H9 (cell line): Measurements from ENCODE around the gene SOCS3. TPM values are rescaled to one million over a fixed set of nuclear protein-coding genes. Genes with fewer than 3 reads are reported as not detected.
A peak's percentile ranks its signal among the peaks of the same experiment; 100 is the strongest.

Experiments used
- DNase-seq: peaks from one replicate; pipeline ENCODE4 v3.0.0-alpha.2; 2017
- H2AFZ ChIP-seq: one replicate; pipeline ENCODE4 v1.6.1; 2013; ENCODE audit warnings: mild to moderate bottlenecking, low read length, control low read depth, moderate library complexity
- H2AK5ac ChIP-seq: 2 replicates; pipeline ENCODE4 v1.6.1; 2013; ENCODE audit warnings: low read length, control low read depth, mixed read lengths; ENCODE audit not compliant: insufficient read length
- H2BK120ac ChIP-seq: one replicate; pipeline ENCODE4 v1.6.1; 2013; ENCODE audit warnings: low read depth, mild to moderate bottlenecking, low read length, control low read depth, inconsistent platforms; ENCODE audit not compliant: poor library complexity, severe bottlenecking
- H2BK12ac ChIP-seq: 2 replicates; pipeline ENCODE4 v1.6.1; 2013; ENCODE audit warnings: low read length, control low read depth, mixed read lengths, low read depth; ENCODE audit not compliant: insufficient read length
- H2BK15ac ChIP-seq: 2 replicates; pipeline ENCODE4 v1.6.1; 2013; ENCODE audit warnings: low read depth, low read length, control low read depth
- H2BK20ac ChIP-seq: one replicate; pipeline ENCODE4 v1.6.1; 2013; ENCODE audit warnings: low read depth, mild to moderate bottlenecking, low read length, control low read depth, inconsistent platforms; ENCODE audit not compliant: poor library complexity, severe bottlenecking
- H2BK5ac ChIP-seq: 2 replicates; pipeline ENCODE4 v1.6.1; 2013; ENCODE audit warnings: low read length, control low read depth, mixed read lengths; ENCODE audit not compliant: insufficient read length
- H3K14ac ChIP-seq: 2 replicates; pipeline ENCODE4 v1.6.1; 2013; ENCODE audit warnings: low read length, control low read depth; ENCODE audit not compliant: insufficient read depth
- H3K18ac ChIP-seq: 2 replicates; pipeline ENCODE4 v1.6.1; 2013; ENCODE audit warnings: low read depth, mild to moderate bottlenecking, mixed read lengths, low read length, control low read depth; ENCODE audit not compliant: insufficient read length
- H3K23ac ChIP-seq: 2 replicates; pipeline ENCODE4 v1.6.1; 2013; ENCODE audit warnings: low read length, control low read depth, mixed read lengths, low read depth; ENCODE audit not compliant: insufficient read length
- H3K23me2 ChIP-seq: 2 replicates; pipeline ENCODE4 v1.6.1; 2013; ENCODE audit warnings: low read depth, mild to moderate bottlenecking, mixed read lengths, low read length, control low read depth; ENCODE audit not compliant: insufficient read length, poor library complexity, severe bottlenecking
- H3K27ac ChIP-seq: 2 replicates; pipeline ENCODE4 v1.5.1; 2013; ENCODE audit warnings: low read length, control low read depth, mixed read lengths, low read depth; ENCODE audit not compliant: insufficient read length
- H3K27me3 ChIP-seq: 2 replicates; pipeline ENCODE4 v1.6.1; 2013; ENCODE audit warnings: low read length, control low read depth, inconsistent platforms; ENCODE audit not compliant: insufficient read depth
- H3K4ac ChIP-seq: 2 replicates; pipeline ENCODE4 v1.6.1; 2013; ENCODE audit warnings: low read depth, mild to moderate bottlenecking, control low read depth, inconsistent platforms, low read length, moderate library complexity
- H3K4me1 ChIP-seq: 2 replicates; pipeline ENCODE4 v1.6.1; 2013; ENCODE audit warnings: low read length, control low read depth, inconsistent platforms; ENCODE audit not compliant: insufficient read depth
- H3K4me2 ChIP-seq: 2 replicates; pipeline ENCODE4 v1.6.1; 2013; ENCODE audit warnings: low read length, control low read depth, mixed read lengths; ENCODE audit not compliant: insufficient read length, insufficient read depth
- H3K56ac ChIP-seq: 2 replicates; pipeline ENCODE4 v1.6.1; 2013; ENCODE audit warnings: low read depth, mild to moderate bottlenecking, mixed read lengths, low read length, control low read depth; ENCODE audit not compliant: insufficient read length
- H3K79me1 ChIP-seq: 2 replicates; pipeline ENCODE4 v1.6.1; 2013; ENCODE audit warnings: low read depth, mild to moderate bottlenecking, moderate library complexity, low read length, control low read depth, inconsistent platforms; ENCODE audit not compliant: insufficient read depth, poor library complexity, severe bottlenecking
- H3K79me2 ChIP-seq: 2 replicates; pipeline ENCODE4 v1.6.1; 2013; ENCODE audit warnings: low read length, control low read depth, inconsistent platforms; ENCODE audit not compliant: insufficient read depth
- H3K9ac ChIP-seq: 2 replicates; pipeline ENCODE4 v1.6.1; 2013; ENCODE audit warnings: low read length, control low read depth, mixed read lengths; ENCODE audit not compliant: insufficient read length; ENCODE audit errors: extremely low read depth
- H3K9me3 ChIP-seq: one replicate; pipeline ENCODE4 v1.6.1; 2013; ENCODE audit warnings: low read depth, low read length, inconsistent platforms; ENCODE audit not compliant: control insufficient read depth
- H3T11ph ChIP-seq: one replicate; pipeline ENCODE4 v1.6.1; 2013; ENCODE audit warnings: mild to moderate bottlenecking, low read length, control low read depth, inconsistent platforms
- H4K20me1 ChIP-seq: one replicate; pipeline ENCODE4 v1.6.1; 2013; ENCODE audit not compliant: control insufficient read depth, insufficient read length, insufficient read depth
- H4K5ac ChIP-seq: 2 replicates; pipeline ENCODE4 v1.6.1; 2013; ENCODE audit warnings: low read depth, mild to moderate bottlenecking, mixed read lengths, low read length, control low read depth; ENCODE audit not compliant: insufficient read length
- H4K8ac ChIP-seq: replicated peaks from 2 replicates; pipeline ENCODE4 v1.6.1; 2013; ENCODE audit warnings: low read length, control low read depth, mixed read lengths, low read depth; ENCODE audit not compliant: insufficient read length
- H4K91ac ChIP-seq: 2 replicates; pipeline ENCODE4 v1.6.1; 2013; ENCODE audit warnings: low read depth, mild to moderate bottlenecking, moderate library complexity, mixed read lengths, low read length, control low read depth; ENCODE audit not compliant: insufficient read length
- H3K27ac Mint-ChIP-seq, 3 experiments: 2 replicates in 2 of 3; 3 replicates in 1 of 3; pipeline ENCODE4 v1.8.0; 2020 to 2021; ENCODE audit warnings: mixed read lengths in 3 of 3, mild to moderate bottlenecking in 1 of 3, moderate library complexity in 1 of 3
- H3K27me3 Mint-ChIP-seq: 2 replicates; pipeline ENCODE4 v1.8.0; 2021; ENCODE audit warnings: low read depth, mild to moderate bottlenecking, moderate library complexity, mixed read lengths
- H3K36me3 Mint-ChIP-seq, 3 experiments: 2 replicates in 2 of 3; 3 replicates in 1 of 3; pipeline ENCODE4 v1.8.0; 2020 to 2021; ENCODE audit warnings: low read depth in 3 of 3, mixed read lengths in 3 of 3; ENCODE audit not compliant: insufficient read depth in 1 of 3
- H3K4me1 Mint-ChIP-seq, 2 experiments: 2 replicates each; pipeline ENCODE4 v1.8.0; 2020; ENCODE audit warnings: mixed read lengths in 2 of 2
- H3K4me3 Mint-ChIP-seq, 2 experiments: 2 replicates in 1 of 2; 3 replicates in 1 of 2; pipeline ENCODE4 v1.8.0; 2020 to 2021; ENCODE audit warnings: mild to moderate bottlenecking in 2 of 2, mixed read lengths in 2 of 2, moderate library complexity in 1 of 2
- H3K9me3 Mint-ChIP-seq, 2 experiments: 2 replicates in 1 of 2; 3 replicates in 1 of 2; pipeline ENCODE4 v1.8.0; 2020; ENCODE audit warnings: mild to moderate bottlenecking in 2 of 2, mixed read lengths in 2 of 2, moderate library complexity in 1 of 2
- WGBS: extraction: QIAGEN DNeasy Blood & Tissue Kit; methylation state at CpG from one replicate; pipeline ENCODE4 v1.1.7; 2013; ENCODE audit warnings: missing lambda C conversion rate, low lambda C conversion rate, mixed read lengths; ENCODE audit not compliant: insufficient read length; ENCODE audit errors: extremely low coverage; 5-methylcytosine and 5-hydroxymethylcytosine counted together
- total RNA-seq: library from RNA; stranded (reverse); gene quantifications from 2 replicates; pipeline ENCODE4 v1.2.1, GENCODE V29; 2021
- TF ChIP-seq, protein P1 (sequence below): fragments of 200-600 bp; sonication (generic); conservative IDR thresholded peaks from 3 replicates; pipeline ENCODE4 v1.8.0; 2021; ENCODE audit warnings: antibody characterized with exemption, mild to moderate bottlenecking

SOCS3 gene
- total RNA-seq, 1 experiment from 2014 or later, result 9.5 TPM

DNA sequence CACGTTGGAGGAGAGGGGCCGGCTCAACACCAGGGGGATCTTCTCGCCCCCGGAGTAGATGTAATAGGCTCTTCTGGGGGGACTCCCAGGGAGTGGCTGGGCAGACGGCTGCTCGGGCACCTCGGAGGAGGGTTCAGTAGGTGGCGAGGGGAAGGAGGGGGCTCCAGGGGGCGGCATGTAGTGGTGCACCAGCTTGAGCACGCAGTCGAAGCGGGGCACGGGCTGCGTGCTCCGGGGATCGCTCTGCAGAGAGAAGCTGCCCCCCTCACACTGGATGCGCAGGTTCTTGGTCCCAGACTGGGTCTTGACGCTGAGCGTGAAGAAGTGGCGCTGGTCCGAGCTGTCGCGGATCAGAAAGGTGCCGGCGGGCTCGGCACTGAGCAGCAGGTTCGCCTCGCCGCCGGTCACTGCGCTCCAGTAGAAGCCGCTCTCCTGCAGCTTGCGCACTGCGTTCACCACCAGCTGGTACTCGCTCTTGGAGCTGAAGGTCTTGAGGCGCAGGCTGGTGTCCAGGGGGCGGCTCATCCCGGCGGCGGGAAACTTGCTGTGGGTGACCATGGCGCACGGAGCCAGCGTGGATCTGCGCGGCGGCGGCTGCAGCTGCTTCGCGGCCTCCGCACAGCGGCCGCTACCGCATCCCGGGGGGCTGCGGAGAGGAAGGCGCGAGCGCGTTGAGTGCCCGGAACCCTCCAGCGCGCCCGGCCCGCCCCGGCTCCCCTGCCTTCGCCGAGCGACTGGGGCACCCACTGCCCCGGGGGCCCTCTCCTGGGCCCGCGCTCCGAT, 1.1 kb downstream of the SOCS3 start:
- H3T11ph ChIP-seq, result no peak overlapping the region
- Mint-ChIP-seq H3K4me3 (peak overlapping the region; percentile 63 to 84), H3K27ac (no peak overlapping the region), H3K4me1 (peaks cover 59 to 69% of the 10 kb centered on the region in 2 experiments), H3K36me3 (peaks cover 14 to 21% (median 14%) of the 10 kb centered on the region in 3 experiments; a peak in 6 of 7 replicates), H3K27me3 (peaks cover 71% of the 10 kb centered on the region), H3K9me3 (peaks cover 0 to 4% of the 10 kb centered on the region in 2 experiments; a peak in 2 of 5 replicates)
- peak overlapping the region; percentile 72; the same call in 1 of the 2 replicates for H3K14ac ChIP-seq
- H3K4ac ChIP-seq, result no peak overlapping the region
- no peak overlapping the region for H4K91ac ChIP-seq
- H3K56ac ChIP-seq, result no peak overlapping the region
- peak; percentile 59 for DNase-seq
- H2BK120ac ChIP-seq, result no peak overlapping the region
- peak overlapping the region; percentile 42 for H3K4me2 ChIP-seq
- no peak overlapping the region for H4K5ac ChIP-seq
- no peaks in the 10 kb centered on the region for H3K27me3 ChIP-seq
- WGBS, result no CpG with 5 or more reads among the region's 72 CpGs
- no peak overlapping the region for H2BK20ac ChIP-seq
- H3K27ac ChIP-seq, result no peak overlapping the region
- H3K4me1 ChIP-seq, result peaks cover 21% of the 10 kb centered on the region; the same call in 1 of the 2 replicates
- no peak overlapping the region for H2AFZ ChIP-seq
- no peaks in the 10 kb centered on the region for H4K20me1 ChIP-seq
- H2BK5ac ChIP-seq, result no peak overlapping the region
- no peak overlapping the region for H3K18ac ChIP-seq
- no peak overlapping the region for H4K8ac ChIP-seq
- H3K23me2 ChIP-seq, result peaks cover 19% of the 10 kb centered on the region
- TF ChIP-seq, protein P1, sequence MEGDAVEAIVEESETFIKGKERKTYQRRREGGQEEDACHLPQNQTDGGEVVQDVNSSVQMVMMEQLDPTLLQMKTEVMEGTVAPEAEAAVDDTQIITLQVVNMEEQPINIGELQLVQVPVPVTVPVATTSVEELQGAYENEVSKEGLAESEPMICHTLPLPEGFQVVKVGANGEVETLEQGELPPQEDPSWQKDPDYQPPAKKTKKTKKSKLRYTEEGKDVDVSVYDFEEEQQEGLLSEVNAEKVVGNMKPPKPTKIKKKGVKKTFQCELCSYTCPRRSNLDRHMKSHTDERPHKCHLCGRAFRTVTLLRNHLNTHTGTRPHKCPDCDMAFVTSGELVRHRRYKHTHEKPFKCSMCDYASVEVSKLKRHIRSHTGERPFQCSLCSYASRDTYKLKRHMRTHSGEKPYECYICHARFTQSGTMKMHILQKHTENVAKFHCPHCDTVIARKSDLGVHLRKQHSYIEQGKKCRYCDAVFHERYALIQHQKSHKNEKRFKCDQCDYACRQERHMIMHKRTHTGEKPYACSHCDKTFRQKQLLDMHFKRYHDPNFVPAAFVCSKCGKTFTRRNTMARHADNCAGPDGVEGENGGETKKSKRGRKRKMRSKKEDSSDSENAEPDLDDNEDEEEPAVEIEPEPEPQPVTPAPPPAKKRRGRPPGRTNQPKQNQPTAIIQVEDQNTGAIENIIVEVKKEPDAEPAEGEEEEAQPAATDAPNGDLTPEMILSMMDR, result no peak
- no peak overlapping the region for H3K23ac ChIP-seq
- H3K9ac ChIP-seq, result peak overlapping the region; percentile 42
- H2BK12ac ChIP-seq, result no peak overlapping the region
- H2AK5ac ChIP-seq, result no peak overlapping the region
- H2BK15ac ChIP-seq, result no peak overlapping the region
- no peaks in the 10 kb centered on the region for H3K9me3 ChIP-seq
- H3K79me2 ChIP-seq, result peaks cover 15% of the 10 kb centered on the region; the same call in 1 of the 2 replicates
- no peaks in the 10 kb centered on the region for H3K79me1 ChIP-seq
